OCI-LY7 (cell line): Measurements from ENCODE around the gene ZDHHC3.

Source experiments
- EZH2phosphoT487 ChIP-seq: fragments of 200-600 bp; sonication (generic); IDR thresholded peaks from 2 replicates; pipeline ENCODE4 v1.6.1; 2018; ENCODE audit warnings: low read depth, borderline replicate concordance, mild to moderate bottlenecking, mixed run types, antibody characterized with exemption, low read length, moderate library complexity, mixed read lengths
- TF ChIP-seq, protein P1 (sequence below): fragments of 200-600 bp; sonication (generic); conservative IDR thresholded peaks from 2 replicates; pipeline ENCODE4 v1.5.1; 2014; ENCODE audit warnings: mild to moderate bottlenecking, antibody characterized with exemption, low read length, moderate library complexity, mixed read lengths

GRCh38 chr3:44970926-44971490 lies 5.0 kb downstream of the ZDHHC3 start:
- TF ChIP-seq, protein P1, sequence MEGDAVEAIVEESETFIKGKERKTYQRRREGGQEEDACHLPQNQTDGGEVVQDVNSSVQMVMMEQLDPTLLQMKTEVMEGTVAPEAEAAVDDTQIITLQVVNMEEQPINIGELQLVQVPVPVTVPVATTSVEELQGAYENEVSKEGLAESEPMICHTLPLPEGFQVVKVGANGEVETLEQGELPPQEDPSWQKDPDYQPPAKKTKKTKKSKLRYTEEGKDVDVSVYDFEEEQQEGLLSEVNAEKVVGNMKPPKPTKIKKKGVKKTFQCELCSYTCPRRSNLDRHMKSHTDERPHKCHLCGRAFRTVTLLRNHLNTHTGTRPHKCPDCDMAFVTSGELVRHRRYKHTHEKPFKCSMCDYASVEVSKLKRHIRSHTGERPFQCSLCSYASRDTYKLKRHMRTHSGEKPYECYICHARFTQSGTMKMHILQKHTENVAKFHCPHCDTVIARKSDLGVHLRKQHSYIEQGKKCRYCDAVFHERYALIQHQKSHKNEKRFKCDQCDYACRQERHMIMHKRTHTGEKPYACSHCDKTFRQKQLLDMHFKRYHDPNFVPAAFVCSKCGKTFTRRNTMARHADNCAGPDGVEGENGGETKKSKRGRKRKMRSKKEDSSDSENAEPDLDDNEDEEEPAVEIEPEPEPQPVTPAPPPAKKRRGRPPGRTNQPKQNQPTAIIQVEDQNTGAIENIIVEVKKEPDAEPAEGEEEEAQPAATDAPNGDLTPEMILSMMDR: no peak
- TF ChIP-seq EZH2phosphoT487: no peak
